Lower leg skin (tissue), 3 donors: Measurements from ENCODE around the gene GFOD2.

Source experiments
- POLR2A ChIP-seq, 2 donors: fragments of 450-650 bp; IDR thresholded peaks; one replicate each; pipeline ENCODE4 v1.6.1; 2016 to 2017; ENCODE audit warnings: antibody characterized with exemption in 2 of 2, mild to moderate bottlenecking in 1 of 2, moderate library complexity in 1 of 2
- TF ChIP-seq, protein P1 (sequence below), 3 donors: fragments of 450-650 bp; IDR thresholded peaks; one replicate each; pipeline ENCODE4 v1.5.1; 2016; ENCODE audit warnings: antibody characterized with exemption in 3 of 3, mild to moderate bottlenecking in 3 of 3, moderate library complexity in 2 of 3

DNA sequence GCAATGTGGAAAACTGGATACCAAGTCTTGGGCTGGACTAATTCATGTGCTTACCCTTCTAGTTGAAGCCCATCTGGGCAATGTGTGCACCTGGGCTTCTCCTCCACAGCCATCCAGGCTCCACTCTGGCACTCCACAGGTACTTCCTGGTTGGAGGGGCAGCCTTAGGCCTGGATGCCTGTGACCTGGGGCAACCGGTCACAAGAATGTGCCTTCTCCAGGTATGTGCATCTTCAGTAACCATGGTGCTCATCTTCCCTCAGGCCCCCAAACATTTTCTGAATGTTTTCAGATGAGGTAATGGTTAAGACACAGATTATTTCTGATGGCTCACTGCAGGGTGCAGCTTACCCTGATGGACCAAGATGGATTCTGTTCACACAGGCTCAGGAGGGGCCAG, 41.4 kb downstream of the GFOD2 start:
- TF ChIP-seq, protein P1, sequence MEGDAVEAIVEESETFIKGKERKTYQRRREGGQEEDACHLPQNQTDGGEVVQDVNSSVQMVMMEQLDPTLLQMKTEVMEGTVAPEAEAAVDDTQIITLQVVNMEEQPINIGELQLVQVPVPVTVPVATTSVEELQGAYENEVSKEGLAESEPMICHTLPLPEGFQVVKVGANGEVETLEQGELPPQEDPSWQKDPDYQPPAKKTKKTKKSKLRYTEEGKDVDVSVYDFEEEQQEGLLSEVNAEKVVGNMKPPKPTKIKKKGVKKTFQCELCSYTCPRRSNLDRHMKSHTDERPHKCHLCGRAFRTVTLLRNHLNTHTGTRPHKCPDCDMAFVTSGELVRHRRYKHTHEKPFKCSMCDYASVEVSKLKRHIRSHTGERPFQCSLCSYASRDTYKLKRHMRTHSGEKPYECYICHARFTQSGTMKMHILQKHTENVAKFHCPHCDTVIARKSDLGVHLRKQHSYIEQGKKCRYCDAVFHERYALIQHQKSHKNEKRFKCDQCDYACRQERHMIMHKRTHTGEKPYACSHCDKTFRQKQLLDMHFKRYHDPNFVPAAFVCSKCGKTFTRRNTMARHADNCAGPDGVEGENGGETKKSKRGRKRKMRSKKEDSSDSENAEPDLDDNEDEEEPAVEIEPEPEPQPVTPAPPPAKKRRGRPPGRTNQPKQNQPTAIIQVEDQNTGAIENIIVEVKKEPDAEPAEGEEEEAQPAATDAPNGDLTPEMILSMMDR (IDR thresholded peaks at IDR 0.05) = no peak
- no peak for TF ChIP-seq POLR2A (IDR thresholded peaks at IDR 0.05)
